HEK293T (cell line): ENCODE results near the gene SHISAL1.

Source experiments
- BHLHE40 ChIP-seq: fragments of 450-650 bp; IDR thresholded peaks from 2 replicates; pipeline ENCODE4 v1.6.1; 2016; ENCODE audit warnings: mild to moderate bottlenecking, moderate library complexity, borderline replicate concordance
- CTBP1 ChIP-seq: fragments of 450-650 bp; IDR thresholded peaks from 2 replicates; pipeline ENCODE4 v1.6.1; 2016; ENCODE audit warnings: borderline replicate concordance
- ELF4 ChIP-seq: fragments of 450-650 bp; IDR thresholded peaks from 2 replicates; pipeline ENCODE4 v1.6.1; 2017; ENCODE audit warnings: antibody characterized with exemption
- FOXA1 ChIP-seq: fragments of 450-650 bp; IDR thresholded peaks from 2 replicates; pipeline ENCODE4 v1.6.1; 2016; ENCODE audit warnings: mild to moderate bottlenecking
- FOXK2 ChIP-seq: fragments of 450-650 bp; IDR thresholded peaks from 2 replicates; pipeline ENCODE4 v1.6.1; 2016; ENCODE audit warnings: mild to moderate bottlenecking
- FOXM1 ChIP-seq: fragments of 450-650 bp; IDR thresholded peaks from 2 replicates; pipeline ENCODE4 v1.6.1; 2017; ENCODE audit warnings: mild to moderate bottlenecking, borderline replicate concordance
- HDGF ChIP-seq: fragments of 450-650 bp; IDR thresholded peaks from 2 replicates; pipeline ENCODE4 v1.6.1; 2017; ENCODE audit warnings: antibody characterized with exemption, borderline replicate concordance
- L3MBTL2 ChIP-seq: fragments of 450-650 bp; conservative IDR thresholded peaks from 2 replicates; pipeline ENCODE4 v1.6.1; 2016; ENCODE audit warnings: mild to moderate bottlenecking
- NFRKB ChIP-seq: fragments of 450-650 bp; IDR thresholded peaks from 2 replicates; pipeline ENCODE4 v1.6.1; 2016; ENCODE audit warnings: mild to moderate bottlenecking, moderate library complexity
- PKNOX1 ChIP-seq: fragments of 450-650 bp; IDR thresholded peaks from 2 replicates; pipeline ENCODE4 v1.6.1; 2016
- SP1 ChIP-seq: fragments of 450-650 bp; IDR thresholded peaks from 2 replicates; pipeline ENCODE4 v1.6.1; 2017
- SUZ12 ChIP-seq: fragments of 450-650 bp; IDR thresholded peaks from 2 replicates; pipeline ENCODE4 v1.6.1; 2016; ENCODE audit warnings: mild to moderate bottlenecking
- TARDBP ChIP-seq: fragments of 450-650 bp; IDR thresholded peaks from 2 replicates; pipeline ENCODE4 v1.6.1; 2016
- ZNF384 ChIP-seq: fragments of 450-650 bp; IDR thresholded peaks from 2 replicates; pipeline ENCODE4 v1.6.1; 2016

DNA sequence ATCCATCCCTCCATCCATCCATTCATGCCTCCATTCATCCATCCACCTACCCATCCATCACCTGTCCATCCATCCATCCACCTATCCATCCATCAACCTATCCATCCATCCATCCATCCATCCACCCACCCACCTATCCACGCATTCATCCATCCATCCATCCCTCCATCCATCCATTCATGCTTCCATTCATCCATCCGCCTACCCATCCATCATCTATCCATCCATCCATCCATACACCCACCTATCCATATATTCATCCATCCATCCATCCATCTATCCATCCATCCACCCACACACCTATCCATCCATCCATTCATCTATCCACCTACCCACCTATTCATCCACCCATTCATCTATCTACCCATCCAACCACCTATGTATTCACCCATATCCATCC, 118.2 kb downstream of the SHISAL1 start:
- TF ChIP-seq CTBP1: no peak
- TF ChIP-seq SUZ12: no peak
- TF ChIP-seq BHLHE40: no peak
- no peak for TF ChIP-seq FOXM1
- no peak for TF ChIP-seq FOXA1
- TF ChIP-seq SP1: no peak
- TF ChIP-seq L3MBTL2: no peak
- TF ChIP-seq ZNF384: no peak
- no peak for TF ChIP-seq TARDBP
- TF ChIP-seq HDGF: no peak
- no peak for TF ChIP-seq PKNOX1
- no peak for TF ChIP-seq NFRKB
- no peak for TF ChIP-seq ELF4
- no peak for TF ChIP-seq FOXK2
